ENCODE measurements around the gene PDE6H. TPM values are rescaled to one million over a fixed set of nuclear protein-coding genes. Genes with fewer than 3 reads are reported as not detected.

PDE6H gene
- total RNA-seq, 1 experiment from 2014 or later, result not detected

DNA sequence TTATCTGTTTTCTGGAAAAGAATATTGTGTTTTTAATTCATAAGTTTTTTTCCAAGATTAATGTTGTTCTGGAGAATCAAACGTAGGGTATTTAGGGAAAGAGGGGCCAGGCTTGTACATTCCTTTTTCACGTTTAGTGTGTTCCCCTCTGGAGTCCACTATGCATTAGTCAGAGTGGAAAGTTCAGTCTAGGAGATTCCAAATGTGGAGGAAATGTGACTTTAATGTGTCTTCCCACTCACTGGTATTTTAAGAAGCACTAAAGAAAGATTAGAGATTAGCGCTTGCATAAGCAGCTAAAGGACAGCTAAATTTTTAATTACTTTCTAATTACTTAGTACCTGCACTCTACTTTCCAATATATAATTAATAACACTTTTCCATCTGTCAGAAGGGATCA is 4.4 kb upstream of the PDE6H start:
- no peak for DNase-seq (ENCODE audit: low spot score)

DNA sequence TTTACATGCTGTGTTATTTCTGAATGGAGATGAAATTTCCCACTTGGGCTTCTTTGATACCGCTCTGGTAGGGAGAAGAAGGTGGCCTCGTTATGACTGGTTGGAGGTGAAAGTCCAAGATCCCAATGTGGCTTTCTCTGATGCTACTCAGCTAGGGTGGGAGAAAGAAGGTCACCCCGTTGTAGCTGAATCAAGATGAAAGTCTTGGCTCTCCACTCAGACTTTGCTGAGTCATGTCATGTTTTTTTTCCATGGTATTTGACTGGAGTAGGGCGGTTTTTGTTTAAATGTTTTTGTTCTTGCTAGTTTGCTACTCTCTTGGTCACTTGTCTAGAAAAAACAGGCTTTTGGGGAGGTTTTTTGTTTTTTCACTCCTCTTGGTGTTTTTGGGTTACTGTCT is 2.4 kb upstream of the PDE6H start:
- no peak for DNase-seq (ENCODE audit: low spot score)

DNA sequence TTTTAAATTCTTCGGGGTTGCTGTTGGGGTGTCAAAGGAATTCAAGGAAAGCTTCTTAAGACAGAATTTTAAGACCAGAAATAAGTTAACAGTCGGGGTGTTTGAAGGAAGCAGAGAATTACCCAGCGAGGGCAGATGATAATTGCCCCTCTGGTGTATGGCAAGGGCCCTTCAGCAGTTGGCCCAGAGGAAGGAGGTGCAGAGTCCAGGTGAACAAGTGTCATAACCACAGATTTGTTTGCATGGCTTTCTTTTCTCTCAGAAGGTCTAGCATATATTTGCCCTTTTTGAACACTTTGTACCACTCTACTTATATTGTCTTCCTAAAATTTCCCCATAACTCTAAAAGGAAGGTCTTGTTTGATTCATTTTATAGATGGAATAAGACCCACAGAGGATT is 1.8 kb downstream of the PDE6H start:
- DNase-seq (ENCODE audit: low spot score), result no peak

DNA sequence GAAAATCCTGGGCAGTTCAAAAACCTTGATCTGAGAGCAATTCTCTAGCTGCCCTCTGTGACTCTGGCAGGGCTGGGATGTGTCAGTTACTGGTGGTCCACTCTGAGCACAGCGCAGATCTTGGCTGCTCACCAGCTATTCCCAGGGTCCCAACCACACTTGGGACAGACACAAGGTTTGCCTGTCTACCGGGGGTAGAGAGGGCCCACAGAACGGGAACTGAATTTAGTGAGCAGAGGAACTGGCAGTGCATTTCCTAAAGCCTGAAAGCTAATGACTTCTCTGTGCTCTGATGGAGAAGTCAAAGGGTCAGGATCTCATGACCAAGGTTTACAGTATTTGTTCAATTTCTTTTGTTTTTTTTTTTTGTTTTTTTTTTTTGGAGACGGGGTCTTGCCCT is 2.6 kb downstream of the PDE6H start:
- no peak for DNase-seq (ENCODE audit: low spot score)

DNA sequence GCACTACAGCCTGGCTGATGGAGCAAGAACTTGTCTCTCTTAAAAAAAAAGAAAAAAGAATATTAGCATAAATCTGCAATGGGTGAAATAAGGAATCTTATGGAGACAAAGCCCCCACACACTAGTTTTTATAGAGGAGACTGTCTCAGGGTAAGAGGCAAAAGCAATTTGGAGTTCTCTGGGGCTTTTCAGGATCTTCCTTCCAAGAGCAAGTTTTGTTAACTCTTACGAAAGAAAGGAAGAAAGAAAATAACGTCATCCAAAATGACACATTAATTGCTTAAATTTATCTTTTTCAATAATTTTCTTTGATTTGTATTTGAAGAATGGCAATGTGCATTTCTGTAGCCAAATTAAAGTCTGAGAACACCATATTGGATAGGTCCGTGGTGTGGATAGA is 3.8 kb downstream of the PDE6H start:
- DNase-seq (ENCODE audit: low spot score), result no peak

DNA sequence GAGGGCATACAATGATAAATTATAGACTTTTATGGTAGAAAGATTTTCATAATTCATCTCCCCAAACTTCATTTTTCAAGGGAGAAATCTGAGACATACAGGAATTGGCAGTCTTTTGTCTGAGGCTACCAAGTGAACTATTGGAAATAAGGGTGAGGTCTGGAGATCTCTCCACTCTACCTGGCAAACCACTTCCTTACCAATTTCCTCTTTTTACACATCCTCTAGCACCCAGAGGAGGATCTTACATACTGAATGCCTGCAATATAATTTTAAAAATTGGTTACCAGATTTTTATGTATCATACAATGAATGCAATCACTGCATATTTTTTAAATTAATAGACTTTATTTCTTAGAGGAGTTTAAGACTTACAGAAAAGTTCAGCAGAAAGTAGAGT is 6.6 kb downstream of the PDE6H start:
- DNase-seq (ENCODE audit: low spot score), result no peak

DNA sequence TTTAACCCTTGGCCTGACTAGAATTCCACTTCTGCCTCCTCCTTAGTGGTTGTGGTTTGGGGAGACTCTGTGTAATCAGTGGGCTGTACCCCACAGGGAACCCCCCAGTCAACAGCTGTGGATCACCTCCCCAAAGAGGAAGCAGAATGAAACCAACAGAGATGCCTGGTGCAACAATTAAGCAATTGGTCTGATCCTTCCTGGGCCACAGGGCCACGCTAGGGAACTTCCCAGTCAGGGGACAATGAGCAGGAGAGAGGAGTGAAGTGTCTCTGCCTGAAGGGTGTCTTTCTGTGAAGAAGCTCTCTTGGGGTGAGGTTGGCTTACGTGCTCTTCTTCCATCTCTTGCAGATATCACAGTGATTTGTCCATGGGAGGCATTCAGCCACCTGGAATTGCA is 8.2 kb downstream of the PDE6H start:
- DNase-seq (ENCODE audit: low spot score), result no peak

DNA sequence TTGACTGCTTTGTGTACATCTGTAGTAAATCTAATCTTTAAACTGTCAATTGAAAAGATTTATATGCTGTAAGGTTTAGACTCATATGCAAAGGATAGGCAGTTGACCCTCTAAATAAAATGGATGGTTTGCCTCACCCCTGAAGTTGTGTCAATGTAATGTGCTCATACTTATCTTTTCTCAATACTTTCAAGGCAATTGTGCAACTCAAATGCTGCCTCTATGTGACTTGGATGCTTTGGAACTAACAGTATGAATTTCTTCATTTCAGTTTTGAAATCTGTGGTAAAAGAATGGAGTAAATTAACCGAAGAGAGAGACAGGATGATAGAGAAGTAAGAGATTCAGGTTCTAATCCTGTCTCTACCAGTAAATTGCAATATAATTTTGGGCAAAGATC is 9.7 kb downstream of the PDE6H start:
- DNase-seq (ENCODE audit: low spot score), result no peak

DNA sequence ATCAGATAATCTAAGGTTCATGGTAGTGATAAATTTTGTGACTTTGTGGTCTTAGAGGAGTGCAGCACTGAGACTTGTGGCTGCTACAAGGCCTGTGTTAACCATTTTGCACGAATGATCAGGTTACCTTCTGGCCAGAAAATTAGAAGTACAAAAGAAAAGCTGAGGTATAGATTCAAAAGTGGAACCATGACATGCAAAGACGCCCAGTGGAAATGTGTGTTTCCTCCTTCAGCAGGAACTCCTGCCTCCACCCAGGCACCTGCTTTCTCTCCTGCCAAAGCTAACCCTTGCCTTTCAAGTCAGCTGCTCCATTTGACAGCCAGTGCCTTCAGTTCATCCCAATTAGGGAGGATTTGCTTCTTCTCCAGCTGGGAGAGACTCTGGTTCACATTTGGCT is 10.1 kb downstream of the PDE6H start:
- no peak for DNase-seq (ENCODE audit: low spot score)

DNA sequence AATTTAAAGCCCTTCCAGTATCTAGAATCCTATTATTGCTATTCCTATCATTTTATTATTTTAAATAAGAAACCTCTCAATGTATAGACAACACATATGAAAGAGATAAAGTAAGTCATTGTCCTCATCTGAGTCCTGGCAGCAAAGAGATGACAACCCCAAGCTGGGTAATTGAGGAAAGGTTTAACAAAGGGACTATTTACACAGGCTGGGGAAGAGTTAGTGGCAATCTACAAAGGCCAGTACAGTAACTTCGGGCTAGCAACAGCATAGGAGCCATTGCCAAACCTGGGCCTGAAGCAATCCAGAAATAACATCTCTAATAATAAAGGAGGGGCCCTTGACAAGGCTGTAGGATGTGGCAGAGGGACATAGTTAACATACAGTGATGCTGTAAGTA is 11.2 kb downstream of the PDE6H start:
- no peak for DNase-seq (ENCODE audit: low spot score)

DNA sequence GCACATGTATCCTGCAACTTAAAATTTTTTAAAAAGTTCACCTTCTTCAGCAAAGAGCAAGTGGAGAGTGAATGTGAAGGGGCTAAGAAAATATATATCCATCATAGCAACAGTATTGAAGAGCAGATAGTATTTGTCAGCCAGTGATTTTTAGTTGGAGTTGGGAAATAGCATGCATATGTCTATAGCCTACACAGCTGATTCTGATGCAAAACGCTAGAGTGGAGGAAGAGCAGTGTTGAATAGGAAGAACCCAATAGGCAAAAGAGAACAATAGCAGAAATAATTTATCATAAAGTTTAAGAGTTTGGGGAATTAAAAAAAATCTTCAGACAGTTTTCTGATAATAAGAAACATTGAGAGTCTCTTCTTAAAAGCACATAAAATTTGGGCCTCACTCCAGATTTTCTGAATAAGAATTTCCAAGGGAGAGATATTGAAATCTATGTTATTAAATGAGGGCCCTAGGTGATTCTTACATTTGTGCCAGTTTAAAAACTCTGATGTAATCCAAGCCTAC is 12.0 kb downstream of the PDE6H start:
- no peak for DNase-seq (ENCODE audit: low spot score)

DNA sequence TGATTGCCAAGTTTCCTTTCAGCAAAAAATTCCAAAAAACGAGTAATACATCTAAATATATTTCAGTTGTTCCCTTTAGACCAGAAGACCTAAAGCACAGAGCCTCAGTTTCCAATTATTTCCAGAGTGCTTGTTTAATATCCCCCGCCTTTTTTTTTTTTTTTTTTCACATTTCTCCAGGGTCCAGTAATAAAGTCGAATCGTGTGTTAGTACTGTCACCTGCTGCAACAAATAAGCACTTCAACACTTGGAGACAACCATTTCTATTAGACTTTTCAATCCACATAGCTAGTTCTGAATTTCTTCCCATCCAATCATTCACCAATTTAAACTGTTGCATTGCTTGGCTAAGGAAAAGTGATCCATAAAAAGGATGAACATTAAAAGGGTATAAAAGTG is 13.6 kb downstream of the PDE6H start:
- DNase-seq (ENCODE audit: low spot score), result peak; percentile 14

DNA sequence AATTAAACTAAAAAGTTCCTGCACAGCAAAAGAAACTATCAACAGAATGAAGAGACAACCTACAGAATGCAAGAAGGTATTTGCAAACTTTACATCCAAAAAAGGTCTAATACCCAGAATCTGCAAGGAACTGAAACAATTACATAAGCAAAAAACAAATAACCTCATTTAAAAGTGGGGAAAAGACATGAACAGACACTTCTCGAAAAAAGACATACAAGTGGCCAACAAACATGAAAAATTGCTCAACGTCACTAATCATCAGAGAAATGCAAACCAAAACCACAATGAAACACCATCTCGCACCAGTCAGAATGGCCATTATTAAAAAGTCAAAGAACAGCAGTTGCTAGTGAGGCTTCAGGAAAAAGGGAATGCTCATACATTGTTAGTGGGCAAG is 15.2 kb downstream of the PDE6H start:
- DNase-seq (ENCODE audit: low spot score), result no peak

DNA sequence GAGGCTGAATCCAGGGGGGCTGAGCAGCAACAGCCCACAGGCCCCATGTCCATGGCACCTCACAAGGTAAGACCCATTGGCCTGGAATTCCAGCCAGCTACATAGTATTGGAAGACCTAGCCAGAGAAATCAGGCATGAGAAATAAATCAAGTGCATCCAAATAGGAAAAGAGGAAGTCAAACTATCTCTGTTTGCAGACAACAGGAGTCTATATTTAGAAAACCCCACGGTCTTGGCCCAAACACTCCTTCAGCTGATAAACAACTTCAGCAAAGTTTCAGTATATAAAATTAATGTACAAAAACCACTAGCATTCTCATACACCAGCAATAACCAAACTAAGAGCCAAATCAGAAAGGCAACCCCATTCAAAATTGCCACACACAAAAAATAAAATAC is 16.9 kb downstream of the PDE6H start:
- no peak for DNase-seq (ENCODE audit: low spot score)

DNA sequence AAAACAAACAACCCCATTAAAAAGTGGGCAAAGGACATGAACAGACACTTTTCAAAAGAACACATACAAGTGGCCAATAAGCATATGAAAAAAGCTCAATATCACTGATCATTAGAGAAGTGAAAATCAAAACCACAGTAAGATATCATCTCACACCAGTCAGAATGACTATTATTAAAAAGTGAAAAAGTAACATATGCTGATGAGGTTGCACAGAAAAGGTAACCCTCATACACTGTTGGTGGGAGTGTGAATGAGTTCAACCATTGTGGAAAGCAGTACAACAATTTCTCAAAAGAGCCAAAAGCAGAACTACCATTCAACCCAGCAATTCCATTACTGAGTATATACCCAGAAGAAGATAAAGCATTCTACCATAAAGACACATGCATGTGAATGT is 18.2 kb downstream of the PDE6H start:
- DNase-seq (ENCODE audit: low spot score), result no peak

DNA sequence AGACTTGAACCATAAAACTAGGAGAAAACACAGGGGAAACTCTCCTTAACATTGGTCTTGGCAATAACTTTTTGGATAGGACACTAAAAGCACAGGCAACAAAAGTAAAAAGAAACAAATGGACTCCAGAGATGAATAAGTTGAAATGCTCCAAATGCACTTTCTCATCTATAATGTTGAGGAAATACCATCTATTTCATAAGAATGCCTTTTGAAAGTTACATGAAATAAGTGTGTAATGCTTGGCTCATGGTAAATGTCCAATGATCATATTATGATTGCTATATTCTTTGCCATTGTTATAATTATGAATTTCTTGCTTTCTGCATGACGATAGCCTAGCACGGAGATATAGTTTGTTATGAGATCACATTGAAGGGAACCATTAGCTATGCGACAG is 19.8 kb downstream of the PDE6H start:
- DNase-seq (ENCODE audit: low spot score), result no peak

DNA sequence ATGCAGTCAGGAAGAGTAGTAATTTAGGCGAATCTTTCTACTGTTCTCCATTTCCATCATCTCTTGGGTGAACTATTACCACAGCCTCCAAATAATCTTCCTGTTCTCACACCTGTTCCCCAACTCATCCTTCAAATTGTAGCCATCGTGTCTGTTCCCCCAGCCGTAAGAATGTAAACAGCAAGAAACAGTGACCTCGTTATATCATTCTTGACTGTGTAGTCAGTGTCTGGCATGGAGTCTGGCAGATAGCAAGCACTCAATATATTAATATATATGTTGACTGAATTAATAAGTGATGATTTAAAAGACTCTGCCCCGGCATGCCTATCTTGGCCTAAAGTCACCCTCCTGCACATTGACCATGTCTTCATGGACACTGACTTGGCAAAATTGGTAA is 20.3 kb downstream of the PDE6H start:
- no peak for DNase-seq (ENCODE audit: low spot score)

DNA sequence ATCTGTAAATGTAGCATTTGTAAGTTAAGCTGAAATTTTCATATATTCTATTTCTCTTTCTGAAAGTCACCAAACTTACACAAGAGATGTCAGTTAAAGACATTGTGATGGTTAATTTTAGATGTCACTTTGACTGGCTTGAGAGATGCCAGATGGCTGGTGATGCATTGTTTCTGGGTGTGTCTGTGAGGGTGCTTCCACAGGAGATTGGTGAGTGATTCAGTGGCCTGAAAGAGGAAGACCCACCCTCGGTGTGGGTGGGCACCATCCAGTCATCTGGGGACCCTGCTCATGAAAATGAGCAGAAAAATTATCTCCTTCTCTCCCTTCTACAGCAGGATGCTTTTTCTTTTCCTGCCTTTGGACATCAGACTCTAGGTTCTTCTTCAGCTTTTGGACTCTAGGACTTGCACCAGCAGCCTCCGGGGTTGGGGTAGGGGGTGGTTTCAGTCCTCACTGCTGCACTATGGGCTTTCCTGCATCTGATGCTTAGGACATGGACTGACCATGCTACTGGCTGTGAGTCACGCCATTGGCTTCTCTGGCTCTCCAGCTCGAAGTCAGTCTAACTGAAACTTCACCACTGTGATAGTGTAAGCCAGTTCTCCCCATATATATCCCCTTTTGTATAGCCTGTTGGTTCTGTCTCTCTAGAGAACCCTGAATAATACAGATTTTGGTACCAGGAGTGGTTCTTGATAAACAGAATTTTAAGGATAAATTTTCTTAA is 20.9 kb downstream of the PDE6H start:
- DNase-seq (ENCODE audit: low spot score), result no peak

DNA sequence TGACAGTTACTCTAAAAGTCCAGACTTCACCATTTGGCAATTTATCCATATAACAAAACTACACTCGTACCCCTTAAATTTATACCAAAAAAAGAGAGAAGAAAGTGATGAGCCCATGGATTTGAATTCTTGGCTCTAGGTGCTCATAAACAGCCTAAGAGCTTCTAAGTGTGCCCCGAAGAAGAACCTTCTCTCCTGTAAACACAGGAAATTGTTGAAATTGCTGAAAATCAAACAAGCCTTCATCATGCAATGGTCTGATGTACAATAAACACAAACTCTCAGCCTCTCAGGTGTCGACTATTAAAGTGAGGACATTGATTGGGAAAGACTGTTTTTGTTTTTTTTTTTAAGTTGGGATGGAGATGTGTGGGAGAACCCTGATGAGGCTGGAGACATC is 21.8 kb downstream of the PDE6H start:
- no peak for DNase-seq (ENCODE audit: low spot score)

DNA sequence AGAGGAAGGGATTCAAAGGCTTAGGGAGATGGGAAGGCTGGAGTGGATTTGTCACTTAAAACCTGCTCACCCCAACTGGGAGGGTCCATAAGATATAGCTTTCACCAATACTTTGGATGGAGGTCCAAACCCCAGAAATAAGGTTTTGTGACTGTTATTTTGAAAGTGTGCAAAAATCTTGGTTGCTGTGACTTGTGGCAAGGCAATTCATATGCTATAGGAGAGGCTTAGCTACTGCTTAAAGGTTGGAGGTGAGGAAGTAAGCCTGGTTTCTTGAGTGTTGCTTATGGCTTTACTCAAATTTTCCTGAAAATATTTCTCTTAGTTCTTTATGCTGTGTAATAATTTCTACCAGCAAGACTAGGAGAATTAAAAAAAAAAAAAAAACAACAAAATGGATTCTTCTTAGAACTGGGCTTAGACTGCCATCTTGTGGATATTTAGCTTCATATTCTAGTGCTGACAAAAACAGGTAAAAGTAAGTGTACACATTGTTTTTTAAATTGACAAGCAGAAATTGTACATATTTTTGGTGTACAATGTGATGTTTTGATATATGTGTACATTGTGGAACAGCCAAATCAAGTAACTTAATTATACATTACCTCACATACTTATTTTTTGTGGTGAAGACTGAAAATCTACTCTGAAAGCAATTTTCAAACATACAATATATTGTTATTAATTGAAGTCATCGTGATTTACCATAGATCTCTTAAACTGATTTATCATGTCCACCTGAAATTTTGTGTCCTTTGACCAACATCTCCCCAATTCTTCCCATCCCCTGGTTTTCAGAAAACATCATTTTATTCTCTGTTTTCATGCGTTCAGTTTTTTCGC is 23.0 kb downstream of the PDE6H start:
- DNase-seq (ENCODE audit: low spot score), result peak; percentile 78

DNA sequence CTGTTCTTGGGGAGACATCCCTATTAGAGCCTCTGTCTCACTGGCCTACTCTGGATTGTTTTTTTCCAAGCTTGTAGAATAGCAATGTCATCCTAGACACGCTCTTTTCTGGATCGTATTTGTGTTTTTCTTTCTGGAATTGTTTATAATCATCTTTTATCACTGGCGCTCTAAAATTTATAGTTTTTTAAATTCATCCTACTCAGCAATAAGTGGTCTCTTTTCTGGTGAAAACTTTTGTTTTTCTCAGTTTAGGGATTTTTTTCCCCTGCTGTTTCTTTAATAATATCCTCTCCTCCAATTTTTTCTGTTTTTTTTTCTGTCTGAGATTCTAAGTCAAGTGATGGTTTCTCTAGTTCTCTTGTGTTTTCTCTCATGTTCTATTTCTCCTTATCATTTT is 25.2 kb downstream of the PDE6H start:
- DNase-seq (ENCODE audit: low spot score), result no peak

DNA sequence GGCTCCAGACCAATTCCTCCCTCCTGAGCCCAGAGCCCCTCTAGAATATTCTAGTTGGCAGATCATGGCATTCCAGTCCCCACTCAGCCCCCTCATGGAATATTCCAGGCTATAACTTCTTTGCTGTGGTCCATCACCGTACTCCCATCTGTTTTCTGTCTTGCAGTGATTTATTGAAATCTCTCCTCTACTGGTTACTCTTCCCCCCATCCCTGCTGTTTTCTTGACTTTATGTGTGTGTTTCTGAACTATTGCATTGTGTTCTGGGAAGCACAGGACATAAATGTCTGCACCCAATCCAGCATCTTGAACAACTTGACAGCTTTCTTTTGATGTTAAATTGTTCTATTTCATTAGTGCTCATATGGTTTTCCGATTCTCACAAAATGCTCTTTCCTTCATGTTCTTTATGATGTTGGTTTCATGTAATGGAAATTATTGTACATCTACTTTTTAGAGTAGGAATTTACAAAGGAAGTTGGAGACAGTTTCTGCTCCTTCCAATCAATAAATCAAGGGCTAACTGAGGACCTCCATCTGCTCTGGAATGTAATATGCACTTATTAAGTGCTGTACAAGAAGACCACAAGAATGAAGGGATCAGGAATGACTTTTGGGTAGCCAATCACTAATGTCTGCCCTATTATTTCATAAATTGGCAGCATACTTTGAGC is 26.3 kb downstream of the PDE6H start:
- DNase-seq (ENCODE audit: low spot score), result no peak

Measured in HT-29 (cell line).